ENCODE measurements around the gene MYO16.
"Not testable (repeated sequence)": the region's sequence is repeated elsewhere in the genome, so short reads cannot be mapped to it uniquely, and the experiment has no call there.

The MYO16 gene

GRCh38 chr13:108741930-108742329, 112.5 kb downstream of the MYO16 start:
- no peak for DNase-seq (ENCODE audit: low read depth in 4 of 4, low spot score in 1 of 4)

GRCh38 chr13:108742701-108743451, 113.5 kb downstream of the MYO16 start:
- DNase-seq (ENCODE audit: low read depth in 4 of 4, low spot score in 1 of 4), result no peak

DNA sequence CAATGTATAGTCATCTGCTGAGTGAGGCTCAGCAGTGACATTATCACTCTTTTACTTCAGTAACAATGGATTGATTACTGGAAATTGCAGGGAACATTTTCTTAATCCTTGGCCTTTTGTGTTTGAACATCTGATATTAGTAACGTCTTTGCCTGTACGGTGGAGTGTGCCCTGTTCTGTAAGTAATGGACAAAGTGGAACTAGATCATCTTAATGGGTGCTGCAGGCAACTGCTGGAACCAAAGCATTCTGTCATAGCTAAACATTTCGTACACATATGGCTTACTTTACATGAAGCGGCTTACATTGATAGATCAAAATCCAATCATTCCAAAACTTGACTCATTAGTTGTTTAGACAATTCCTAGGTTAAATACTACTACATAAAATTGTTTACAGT, 114.1 kb downstream of the MYO16 start:
- DNase-seq (ENCODE audit: low read depth in 4 of 4, low spot score in 1 of 4), result no peak

DNA sequence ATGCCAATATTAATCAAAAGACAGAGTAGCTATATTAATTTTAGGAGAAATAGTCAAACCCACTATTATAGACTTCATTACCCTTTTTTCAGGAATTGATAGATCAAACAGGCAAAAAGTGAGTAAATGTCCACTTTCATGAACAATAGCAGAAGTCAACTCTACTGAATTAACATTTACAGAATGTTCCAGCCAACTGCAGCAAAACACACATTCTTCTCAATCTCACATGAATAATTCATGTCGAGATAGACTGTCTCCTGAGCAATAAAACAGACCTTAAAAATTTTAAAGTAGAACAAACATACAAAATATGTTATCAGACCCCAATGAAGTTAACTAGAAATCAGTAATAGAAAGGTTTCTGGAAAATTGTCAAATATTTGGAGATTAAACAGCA, 118.4 kb downstream of the MYO16 start:
- no peak for DNase-seq (ENCODE audit: low read depth in 4 of 4, low spot score in 1 of 4)

DNA sequence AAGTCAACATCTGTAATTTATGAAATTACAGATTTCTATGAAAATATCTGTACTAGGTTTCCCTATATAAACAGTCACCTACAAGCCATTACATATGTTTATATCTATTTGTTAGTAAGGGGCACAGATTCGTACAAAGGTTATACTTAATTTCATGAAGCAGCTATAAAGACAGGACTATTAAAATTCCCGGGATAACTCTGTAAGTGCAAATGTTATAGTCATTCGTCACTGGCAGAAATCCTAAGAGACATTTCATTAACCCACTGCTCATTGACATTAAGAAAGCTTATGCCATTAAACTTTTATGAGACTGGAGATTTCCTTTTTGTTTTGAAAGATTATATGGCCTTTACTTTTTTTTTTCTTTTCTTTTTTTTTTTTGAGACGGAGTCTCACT, 122.9 kb downstream of the MYO16 start:
- no peak for DNase-seq (ENCODE audit: low read depth in 4 of 4, low spot score in 1 of 4)

DNA sequence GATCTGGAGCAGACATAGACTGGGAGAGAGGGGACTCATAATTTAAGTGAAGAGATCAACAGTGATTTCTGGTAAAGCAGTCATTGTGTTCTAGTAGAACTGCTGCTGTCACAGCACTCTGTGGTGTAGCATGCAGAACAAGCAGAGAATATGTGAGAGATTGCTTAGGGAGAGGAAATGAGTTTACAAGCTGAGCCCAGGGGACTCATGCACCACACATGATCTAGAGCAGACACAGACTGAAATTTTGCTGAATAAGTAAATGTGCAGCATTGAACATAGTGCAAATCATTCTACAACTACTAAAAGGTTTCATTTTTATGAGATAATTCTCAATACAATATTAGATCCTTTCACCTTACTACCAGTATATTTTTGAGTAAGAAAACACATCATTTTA, 125.7 kb downstream of the MYO16 start:
- no peak for DNase-seq (ENCODE audit: low read depth in 4 of 4, low spot score in 1 of 4)

- DNase-seq (ENCODE audit: low read depth in 4 of 4, low spot score in 1 of 4), result no peak
Measured at GRCh38 chr13:108760129-108760528, 130.7 kb downstream of the MYO16 start.

DNA sequence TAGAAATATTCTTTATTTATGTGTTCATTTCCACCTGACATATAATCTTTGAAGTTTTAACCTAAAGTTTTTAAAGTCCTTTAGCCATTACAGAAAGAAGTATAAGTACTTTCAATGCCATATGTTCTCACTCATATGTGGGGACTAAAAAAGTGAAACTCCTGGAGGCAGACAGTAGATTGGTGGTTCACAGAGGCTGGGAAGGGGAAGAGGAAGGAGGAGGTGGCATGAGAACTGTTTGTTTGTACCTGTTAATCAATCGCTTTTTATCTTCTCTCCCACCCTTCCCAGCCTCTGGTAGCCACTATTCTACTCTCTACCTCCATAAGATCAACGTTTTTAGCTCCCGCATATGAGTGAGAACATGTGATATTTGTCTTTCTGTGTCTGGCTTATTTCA, 131.1 kb downstream of the MYO16 start:
- DNase-seq (ENCODE audit: low read depth in 4 of 4, low spot score in 1 of 4), result no peak

- DNase-seq (ENCODE audit: low read depth in 4 of 4, low spot score in 1 of 4), result no peak
Measured at GRCh38 chr13:108768035-108768434, 138.6 kb downstream of the MYO16 start.

DNA sequence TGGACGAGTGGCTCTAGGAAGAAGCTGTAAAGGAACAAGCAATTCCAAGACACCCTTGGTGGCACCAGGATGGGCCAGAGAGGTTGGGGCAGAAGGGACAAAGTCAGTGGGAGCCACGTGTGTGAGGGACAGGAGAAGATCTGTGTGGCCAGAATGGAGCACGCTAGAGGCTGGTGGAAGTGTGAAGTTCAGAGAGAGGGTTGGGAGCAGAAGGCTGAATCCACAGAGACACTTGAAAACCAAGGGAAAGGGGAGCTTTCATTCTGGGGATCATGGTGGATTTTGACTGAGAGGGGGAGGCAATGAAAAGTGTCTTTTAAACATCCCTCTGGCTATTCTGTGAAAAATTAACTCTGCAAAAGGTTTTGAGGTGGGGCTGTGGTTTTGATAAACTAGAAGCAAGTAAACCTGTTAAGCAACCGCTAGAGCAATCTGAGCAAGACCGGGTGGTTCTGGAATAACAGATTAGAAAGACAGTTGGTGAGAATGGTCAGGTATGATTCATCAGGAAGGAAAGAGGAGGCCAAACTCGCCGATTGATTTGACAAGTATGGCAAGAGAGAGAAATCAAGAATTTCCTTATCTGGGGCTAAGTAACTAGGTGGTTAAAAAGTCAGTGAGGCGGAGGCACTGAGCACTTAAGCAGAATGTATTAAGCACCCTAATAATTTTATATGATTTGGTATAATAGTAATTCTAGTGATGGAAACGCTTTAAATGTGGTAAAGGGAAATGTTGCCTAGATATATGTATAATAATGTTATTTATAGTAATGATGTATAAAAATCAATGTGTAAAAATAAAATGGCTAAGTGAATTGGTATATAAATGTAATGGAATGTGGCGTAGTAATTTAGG, 140.0 kb downstream of the MYO16 start:
- DNase-seq (ENCODE audit: low read depth in 4 of 4, low spot score in 1 of 4), result no peak

GRCh38 chr13:108775597-108775996, 146.2 kb downstream of the MYO16 start:
- no peak for DNase-seq (ENCODE audit: low read depth in 4 of 4, low spot score in 1 of 4)

- no peak for DNase-seq (ENCODE audit: low read depth in 4 of 4, low spot score in 1 of 4)
Measured at GRCh38 chr13:108776650-108777049, 147.2 kb downstream of the MYO16 start.

DNA sequence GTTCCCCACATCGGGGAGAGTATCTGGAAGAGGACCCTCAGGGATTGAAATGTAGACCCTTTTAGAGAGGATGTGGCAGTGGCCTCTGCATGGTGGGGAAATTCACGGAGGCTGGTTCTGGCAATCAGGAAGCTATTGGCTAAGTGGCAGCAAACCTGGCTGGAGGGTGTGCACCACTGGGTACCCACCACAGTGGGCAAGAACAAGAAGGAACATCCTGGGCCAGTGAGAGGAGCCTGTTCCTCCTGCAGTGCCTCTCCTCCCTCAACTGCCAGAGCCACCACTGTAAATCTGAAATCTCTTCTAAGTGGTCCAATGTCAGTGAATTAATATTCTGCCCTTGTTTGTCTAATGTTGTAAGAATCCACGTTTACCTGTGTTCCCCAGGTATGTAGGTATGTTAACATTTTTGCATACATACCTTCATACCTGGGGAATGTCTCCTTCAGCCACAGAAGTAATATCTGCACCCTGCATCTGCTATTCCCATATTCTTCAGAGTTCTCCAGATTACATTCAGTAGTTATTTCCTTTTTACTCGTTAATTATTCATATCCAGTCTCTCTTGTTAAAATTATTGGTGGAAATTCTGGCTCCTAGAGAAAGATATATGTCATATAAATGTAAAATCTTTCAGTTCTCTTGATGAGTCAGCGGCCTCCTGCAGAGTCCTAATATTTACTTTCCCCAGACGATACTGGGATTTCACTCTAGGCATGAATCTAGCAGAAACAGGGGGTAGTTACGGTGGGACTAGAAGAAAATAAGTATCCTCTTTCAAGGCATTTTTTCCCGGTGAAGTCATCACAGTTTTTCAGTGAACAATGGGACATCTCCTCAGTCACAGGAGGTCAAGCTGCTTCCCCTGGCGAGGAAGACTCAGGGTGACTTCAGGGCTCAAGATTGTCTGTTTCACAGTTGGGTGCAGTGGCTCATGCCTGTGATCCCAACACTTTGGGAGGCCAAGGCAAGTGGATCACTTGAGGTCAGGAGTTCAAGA, 148.3 kb downstream of the MYO16 start:
- no peak for DNase-seq (ENCODE audit: low read depth in 4 of 4, low spot score in 1 of 4)

- no peak for DNase-seq (ENCODE audit: low read depth in 4 of 4, low spot score in 1 of 4)
Measured at GRCh38 chr13:108779308-108779707, 149.9 kb downstream of the MYO16 start.

- no peak for DNase-seq (ENCODE audit: low read depth in 4 of 4, low spot score in 1 of 4)
Measured at GRCh38 chr13:108780706-108781105, 151.3 kb downstream of the MYO16 start.

- no peak for DNase-seq (ENCODE audit: low read depth in 4 of 4, low spot score in 1 of 4)
Measured at GRCh38 chr13:108781312-108781711, 151.9 kb downstream of the MYO16 start.

DNA sequence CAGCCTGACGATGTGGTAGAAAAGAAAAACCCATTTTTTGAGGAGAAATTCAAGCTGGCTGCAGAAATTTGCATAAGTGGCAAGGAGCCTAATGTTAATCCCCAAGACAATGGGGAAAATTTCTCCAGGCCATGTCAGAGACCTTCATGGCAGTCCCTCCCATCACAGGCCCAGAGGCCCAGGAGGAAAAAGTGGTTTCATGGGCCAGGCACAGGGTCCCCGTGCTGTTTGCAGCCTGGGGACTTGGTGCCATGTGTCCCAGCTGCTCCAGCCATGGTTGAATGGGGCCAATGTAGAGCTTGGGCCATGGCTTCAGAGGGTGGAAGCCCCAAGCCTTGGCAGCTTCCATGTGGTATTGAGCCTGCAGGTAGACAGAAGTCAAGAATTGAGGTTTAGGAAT, 153.1 kb downstream of the MYO16 start:
- not testable (repeated sequence) for DNase-seq (ENCODE audit: low read depth in 4 of 4, low spot score in 1 of 4)

DNA sequence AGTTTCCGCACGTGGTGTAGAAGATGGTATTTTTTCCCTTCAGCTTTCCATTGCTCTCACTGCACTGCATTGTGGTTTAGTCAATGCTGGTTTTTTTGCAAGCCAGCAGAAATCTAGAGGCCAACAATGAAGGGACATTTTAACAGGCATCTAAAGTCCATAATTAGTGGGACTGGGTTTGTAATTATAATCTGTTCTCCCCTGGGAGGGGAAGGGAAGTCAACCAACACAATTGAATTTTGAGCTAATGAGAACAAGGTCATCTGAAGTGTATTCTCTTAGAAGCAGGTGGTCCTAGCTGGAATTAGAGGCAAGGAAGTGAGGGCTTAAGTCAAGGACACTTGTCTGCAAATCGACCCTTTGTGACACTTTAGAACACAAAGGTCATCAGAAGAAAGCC, 156.4 kb downstream of the MYO16 start:
- DNase-seq (ENCODE audit: low read depth in 4 of 4, low spot score in 1 of 4), result no peak

DNA sequence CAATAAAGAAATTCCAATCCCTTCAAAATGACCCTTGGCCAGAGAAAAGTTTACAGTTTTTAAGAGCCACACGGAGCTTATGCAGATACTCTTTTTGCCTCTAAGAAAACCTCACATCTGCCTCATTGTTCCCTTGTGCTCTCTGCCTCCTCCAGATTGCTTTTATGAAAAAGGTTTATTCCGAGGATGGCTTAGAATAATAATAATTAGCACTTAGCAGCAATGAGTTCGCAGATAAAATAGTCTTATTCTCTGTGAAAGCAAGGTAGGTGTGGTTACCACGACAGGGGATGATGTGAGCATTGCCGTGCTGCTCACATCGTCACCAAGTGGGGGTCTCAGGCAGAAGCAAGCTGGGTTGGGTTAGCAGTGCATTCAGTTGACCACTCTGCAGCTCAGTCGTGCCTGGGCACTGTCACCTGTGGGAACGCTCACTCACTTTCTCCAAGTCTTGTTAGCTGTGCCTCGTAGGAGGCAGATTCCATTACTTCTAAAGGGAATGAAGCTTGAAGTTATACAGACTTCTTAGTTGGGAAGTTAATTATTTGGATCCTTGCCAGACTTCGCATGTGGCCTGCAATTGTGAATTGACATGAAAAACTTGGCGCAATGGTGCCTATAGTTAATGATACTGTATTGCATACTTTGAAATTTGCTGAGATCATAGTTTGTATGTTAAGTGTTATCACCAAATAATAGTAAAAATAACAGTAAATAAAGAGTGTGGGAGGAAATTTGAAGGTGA, 157.2 kb downstream of the MYO16 start:
- DNase-seq (ENCODE audit: low read depth in 4 of 4, low spot score in 1 of 4), result no peak

DNA sequence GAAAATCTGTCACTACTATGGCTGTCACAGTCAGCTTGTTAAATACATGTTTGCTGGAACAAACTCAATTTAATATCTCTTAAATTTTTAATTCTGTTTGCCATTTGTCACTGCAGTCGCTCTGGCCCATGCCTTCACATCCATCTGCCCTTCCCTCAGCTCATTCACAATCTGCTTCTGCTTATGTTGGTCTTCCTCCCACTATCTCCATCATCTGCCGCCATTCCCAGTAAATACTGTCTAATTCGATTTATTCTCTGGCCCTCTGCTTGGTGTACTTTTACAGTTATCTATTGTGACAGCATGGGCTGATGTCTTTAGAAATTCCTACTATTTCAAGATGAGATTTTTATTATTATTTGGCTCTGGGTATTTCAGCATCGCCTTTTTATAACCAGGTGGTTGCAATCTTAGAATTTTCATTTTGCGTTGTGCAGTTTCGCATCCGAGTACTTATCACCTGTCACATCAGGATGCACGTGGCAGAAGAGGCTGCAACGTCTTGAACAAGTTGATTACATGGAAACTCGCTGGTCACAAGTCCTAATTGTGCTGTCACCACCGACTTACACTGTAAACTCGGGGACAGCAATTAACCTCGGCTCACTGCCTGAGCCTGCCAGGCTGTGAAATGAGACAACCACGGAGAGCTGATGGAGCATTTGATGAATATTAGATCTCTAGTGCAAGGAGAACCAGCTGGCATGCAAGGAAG, 158.4 kb downstream of the MYO16 start:
- no peak for DNase-seq (ENCODE audit: low read depth in 4 of 4, low spot score in 1 of 4)
